Activated CD8-positive, alpha-beta memory T cell treated with anti-CD3 and anti-CD28 coated beads, Interleukin-2, amount 10 ng/mL, durations not matched to agents 7 days and 5 days (primary cell): ENCODE measurements around the gene DPP4. TPM values are rescaled to one million over a fixed set of nuclear protein-coding genes. Genes with fewer than 3 reads are reported as not detected.
"Not testable (repeated sequence)": the region's sequence is repeated elsewhere in the genome, so short reads cannot be mapped to it uniquely, and the experiment has no call there.

Source experiments
- ATAC-seq: fragments of 150-1000 bp; cut with Tn5 transposase; one replicate; pipeline ENCODE4 v1.10.0; 2021; ENCODE audit warnings: moderate library complexity
- CTCF ChIA-PET: fragments of 350-600 bp; sonication (Branson Sonifier 250); formaldehyde crosslinking; loops from one replicate; lab custom pipeline; 2021; ENCODE audit warnings: antibody characterized with exemption; lab: Charles Lee
- DNase-seq: peaks from one replicate; pipeline ENCODE4 v3.0.0-alpha.2; 2020
- H3K27ac Mint-ChIP-seq: one replicate; pipeline ENCODE4 v1.8.0; 2021; ENCODE audit warnings: mild to moderate bottlenecking, mixed read lengths
- H3K27me3 Mint-ChIP-seq: one replicate; pipeline ENCODE4 v1.8.0; 2021; ENCODE audit warnings: mixed read lengths
- H3K36me3 Mint-ChIP-seq: one replicate; pipeline ENCODE4 v1.8.0; 2021; ENCODE audit warnings: mild to moderate bottlenecking, mixed read lengths
- H3K4me1 Mint-ChIP-seq: one replicate; pipeline ENCODE4 v1.8.0; 2021; ENCODE audit warnings: mixed read lengths
- H3K4me3 Mint-ChIP-seq: one replicate; pipeline ENCODE4 v1.8.0; 2021; ENCODE audit warnings: mild to moderate bottlenecking, moderate library complexity, mixed read lengths
- H3K9me3 Mint-ChIP-seq: one replicate; pipeline ENCODE4 v1.8.0; 2022; ENCODE audit warnings: low read depth, mixed read lengths
- total RNA-seq, 2 experiments: library from RNA; stranded (reverse); gene quantifications; one replicate each; pipeline ENCODE4 v1.2.3, GENCODE V29; 2021

Gene DPP4
- total RNA-seq, 2 experiments from 2014 or later = 106 to 115 TPM

- no peak for ATAC-seq
- Mint-ChIP-seq H3K36me3 (peaks cover 71% of the 10 kb centered on the region), H3K4me1 (peaks cover 87% of the 10 kb centered on the region), H3K27me3 (no peaks in the 10 kb centered on the region), H3K9me3 (peaks cover 8% of the 10 kb centered on the region), H3K27ac (peak overlapping the region; percentile 76), H3K4me3 (no peak overlapping the region)
- DNase-seq = no peak
- CTCF ChIA-PET = interaction anchor here (0.9 to 6.2 kb wide), 4 partner anchors 12 to 114 kb away, joined by 3 to 38 read pairs (median 6); partner anchors contain the start of gene DPP4
These were observed 13.0 kb downstream of the DPP4 start for GRCh38 chr2:162061021-162061420.

DNA sequence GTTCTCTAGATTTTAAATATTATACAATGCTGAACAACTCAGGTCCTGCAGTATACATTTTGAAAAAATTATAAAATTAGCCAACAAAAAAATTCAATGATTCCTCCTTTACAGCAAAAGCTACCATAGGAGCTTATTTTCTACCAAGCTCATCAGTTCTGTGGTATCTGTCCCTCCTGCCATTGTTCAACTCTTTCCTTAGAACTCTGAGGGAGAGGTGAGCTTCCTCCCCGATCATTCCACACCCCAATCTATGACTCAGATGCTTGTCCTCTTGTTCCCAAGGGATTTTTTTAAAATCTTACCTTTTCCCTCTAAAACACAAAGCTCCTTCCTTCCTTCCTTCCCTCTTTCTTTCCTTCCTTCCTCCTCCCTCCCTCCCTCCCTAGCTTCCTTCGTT, 13.5 kb downstream of the DPP4 start:
- H3K36me3 Mint-ChIP-seq = peaks cover 73% of the 10 kb centered on the region
- H3K27me3 Mint-ChIP-seq = no peaks in the 10 kb centered on the region
- H3K9me3 Mint-ChIP-seq = peaks cover 8% of the 10 kb centered on the region
- ATAC-seq (no peak), DNase-seq (no peak)
- peak overlapping the region; percentile 95 for H3K27ac Mint-ChIP-seq
- CTCF ChIA-PET = interaction anchor here (0.6 to 6.2 kb wide), 3 partner anchors 13 to 68 kb away, joined by 3 to 38 read pairs (median 6); partner anchors contain the start of gene DPP4
- peaks cover 88% of the 10 kb centered on the region for H3K4me1 Mint-ChIP-seq
- H3K4me3 Mint-ChIP-seq = no peak overlapping the region

DNA sequence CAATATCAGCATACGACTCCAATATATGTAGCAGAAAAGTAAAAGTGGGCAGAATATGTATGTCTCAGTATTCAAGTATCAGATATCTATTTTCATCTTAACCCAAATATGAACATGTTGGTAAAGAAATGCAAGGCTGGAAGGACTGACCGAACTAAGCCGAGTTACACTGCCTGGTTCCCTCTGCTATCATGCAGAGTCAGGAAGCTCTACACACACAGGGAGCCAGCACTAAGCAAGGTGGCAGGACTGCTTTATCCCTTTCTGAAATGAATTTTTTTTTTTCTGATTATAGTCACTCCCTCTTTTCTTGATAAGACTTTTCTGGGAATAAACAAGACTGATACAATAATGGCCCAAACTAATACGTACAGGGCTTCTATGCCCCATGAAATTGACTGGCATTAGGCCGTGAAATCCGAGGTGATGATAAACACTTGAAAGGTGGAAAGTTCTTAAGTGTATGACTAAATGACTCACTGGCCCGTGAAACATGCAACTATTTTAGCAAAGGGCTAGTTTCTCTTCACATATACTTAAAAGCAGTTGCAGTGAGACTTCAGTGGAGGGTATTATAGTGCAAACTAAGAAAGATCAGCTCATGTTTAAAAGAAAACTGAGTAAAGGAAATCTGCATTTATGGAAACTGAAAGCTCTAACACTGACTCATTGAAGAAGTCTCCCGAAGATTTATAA, 14.9 kb downstream of the DPP4 start:
- Mint-ChIP-seq H3K4me1 (peaks cover 86% of the 10 kb centered on the region), H3K27me3 (no peaks in the 10 kb centered on the region), H3K4me3 (peak overlapping the region; percentile 73), H3K36me3 (peaks cover 76% of the 10 kb centered on the region), H3K27ac (peak overlapping the region; percentile 95), H3K9me3 (peaks cover 8% of the 10 kb centered on the region)
- peak; percentile 60 for ATAC-seq
- CTCF ChIA-PET = interaction anchor here (1.1 to 6.2 kb wide), 3 partner anchors 14 to 112 kb away, joined by 5 to 38 read pairs (median 6); partner anchors contain the start of gene DPP4
- DNase-seq = peak; percentile 48

- H3K4me1 Mint-ChIP-seq = peaks cover 75% of the 10 kb centered on the region
- peaks cover 8% of the 10 kb centered on the region for H3K9me3 Mint-ChIP-seq
- peaks cover 75% of the 10 kb centered on the region for H3K36me3 Mint-ChIP-seq
- CTCF ChIA-PET = interaction anchor here (1.2 to 6.2 kb wide), 2 partner anchors 13 to 16 kb away, joined by 4 to 38 read pairs; partner anchors contain the start of gene DPP4
- no peak overlapping the region for H3K4me3 Mint-ChIP-seq
- DNase-seq (no peak), ATAC-seq (no peak)
- peak overlapping the region; percentile 95 for H3K27ac Mint-ChIP-seq
- H3K27me3 Mint-ChIP-seq = no peaks in the 10 kb centered on the region
These were observed 16.6 kb downstream of the DPP4 start for GRCh38 chr2:162057426-162057825.

DNA sequence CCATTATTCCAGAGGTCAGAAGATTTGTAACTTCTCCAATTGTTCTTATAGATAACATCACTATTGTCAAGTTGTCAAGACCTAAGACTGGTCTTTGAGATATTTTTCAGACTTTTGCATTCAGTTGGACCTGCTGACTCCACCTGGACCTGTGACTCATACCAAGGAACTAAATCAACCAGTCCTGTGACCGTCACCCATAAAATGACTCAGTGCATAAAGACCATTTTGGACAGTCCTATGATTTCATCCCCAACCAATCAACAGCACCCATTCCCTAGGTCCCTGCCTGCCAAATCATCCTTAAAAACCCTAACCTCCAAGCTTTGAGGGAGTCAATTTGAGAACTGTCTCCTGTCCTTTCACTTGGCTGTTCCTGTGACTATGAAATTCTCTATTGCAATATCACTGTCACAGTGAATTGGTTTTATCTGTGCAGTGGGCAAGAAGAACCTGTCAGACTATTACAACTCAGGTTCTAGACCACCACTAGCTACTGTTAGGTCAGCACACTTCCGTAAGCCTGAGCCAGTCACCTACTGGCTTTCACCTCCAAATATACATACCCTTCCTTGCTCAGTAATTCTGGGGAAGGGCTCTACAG, 17.1 kb downstream of the DPP4 start:
- DNase-seq (no peak), ATAC-seq (no peak)
- H3K4me1 Mint-ChIP-seq = peaks cover 76% of the 10 kb centered on the region
- peaks cover 76% of the 10 kb centered on the region for H3K36me3 Mint-ChIP-seq
- no peaks in the 10 kb centered on the region for H3K27me3 Mint-ChIP-seq
- H3K9me3 Mint-ChIP-seq = peaks cover 8% of the 10 kb centered on the region
- H3K4me3 Mint-ChIP-seq = no peak overlapping the region
- H3K27ac Mint-ChIP-seq = peak overlapping the region; percentile 95
- CTCF ChIA-PET = interaction anchor here (1.2 to 6.2 kb wide), 2 partner anchors 14 to 17 kb away, joined by 4 to 38 read pairs; partner anchors contain the start of gene DPP4

- H3K36me3 Mint-ChIP-seq = peaks cover 82% of the 10 kb centered on the region
- no peaks in the 10 kb centered on the region for H3K27me3 Mint-ChIP-seq
- peaks cover 8% of the 10 kb centered on the region for H3K9me3 Mint-ChIP-seq
- ATAC-seq (no peak), DNase-seq (no peak)
- no peak overlapping the region for H3K4me3 Mint-ChIP-seq
- peaks cover 55% of the 10 kb centered on the region for H3K4me1 Mint-ChIP-seq
- CTCF ChIA-PET = interaction anchor here (1.3 kb wide), 1 partner anchor 20 kb away, joined by 3 read pairs; the partner anchor contains the start of gene DPP4
- no peak overlapping the region for H3K27ac Mint-ChIP-seq
These were observed 20.2 kb downstream of the DPP4 start for GRCh38 chr2:162053808-162054155.

GRCh38 chr2:162053066-162053807, 20.8 kb downstream of the DPP4 start:
- ATAC-seq (no peak), DNase-seq (no peak)
- peaks cover 8% of the 10 kb centered on the region for H3K9me3 Mint-ChIP-seq
- peaks cover 55% of the 10 kb centered on the region for H3K4me1 Mint-ChIP-seq
- CTCF ChIA-PET = interaction anchor here (1.3 kb wide), 1 partner anchor 20 kb away, joined by 3 read pairs; the partner anchor contains the start of gene DPP4
- no peaks in the 10 kb centered on the region for H3K27me3 Mint-ChIP-seq
- H3K4me3 Mint-ChIP-seq = no peak overlapping the region
- peaks cover 84% of the 10 kb centered on the region for H3K36me3 Mint-ChIP-seq
- H3K27ac Mint-ChIP-seq = no peak overlapping the region

DNA sequence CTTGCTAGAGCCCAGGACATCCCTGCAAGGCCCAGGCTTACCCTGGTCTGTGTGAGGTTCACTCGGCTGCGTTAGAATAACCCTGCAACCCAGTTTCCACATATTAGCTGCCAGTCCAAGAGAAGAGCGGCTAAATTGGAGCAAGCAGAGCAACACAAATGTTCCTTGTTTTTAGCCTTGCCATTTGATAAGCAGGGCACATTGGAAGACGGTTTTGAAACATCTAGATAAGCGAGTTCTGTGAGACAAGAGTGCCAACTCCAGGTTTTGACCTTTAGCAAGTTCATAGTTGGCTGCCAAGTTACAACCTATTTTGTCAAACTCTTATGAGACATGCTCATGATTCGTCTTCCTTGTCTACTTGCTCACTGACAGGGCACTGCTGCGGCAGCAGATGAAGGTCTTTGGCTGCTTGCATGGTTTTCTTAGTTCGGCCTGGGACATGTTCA, 23.5 kb downstream of the DPP4 start:
- CTCF ChIA-PET = interaction anchor here (1.2 to 1.5 kb wide), 2 partner anchors 10 to 15 kb away, joined by 3 read pairs; no protein-coding TSS in a partner anchor
- Mint-ChIP-seq H3K36me3 (peaks cover 65% of the 10 kb centered on the region), H3K9me3 (no peaks in the 10 kb centered on the region), H3K27me3 (no peaks in the 10 kb centered on the region), H3K4me1 (peaks cover 29% of the 10 kb centered on the region), H3K27ac (peak overlapping the region; percentile 1), H3K4me3 (no peak overlapping the region)
- DNase-seq = no peak
- ATAC-seq = no peak

- H3K36me3 Mint-ChIP-seq = peaks cover 53% of the 10 kb centered on the region
- H3K4me3 Mint-ChIP-seq, H3K27ac Mint-ChIP-seq, H3K27me3 Mint-ChIP-seq, ATAC-seq, H3K9me3 Mint-ChIP-seq, CTCF ChIA-PET, DNase-seq: not testable (repeated sequence)
- H3K4me1 Mint-ChIP-seq = peaks cover 19% of the 10 kb centered on the region
These were observed 24.9 kb downstream of the DPP4 start for GRCh38 chr2:162049089-162049488.

DNA sequence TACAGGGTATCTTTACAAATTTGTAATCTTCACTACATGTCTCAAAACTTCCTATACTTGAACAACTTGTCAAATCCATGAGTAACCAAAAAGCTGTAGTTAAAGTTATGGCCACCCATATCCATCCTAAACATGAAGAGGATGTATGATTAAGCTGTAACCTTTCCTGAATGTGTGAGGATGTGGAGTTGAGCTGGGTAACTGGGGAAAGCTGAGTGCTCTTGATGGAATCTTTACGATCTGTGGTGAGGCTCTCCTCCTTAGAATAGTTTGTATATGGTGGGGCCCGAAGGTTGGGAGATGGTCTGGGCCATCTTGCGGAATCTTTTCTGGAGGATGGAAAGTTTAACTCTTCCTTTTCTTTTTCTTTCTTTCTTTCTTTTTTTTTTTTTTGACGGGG, 29.4 kb downstream of the DPP4 start:
- Mint-ChIP-seq H3K27ac (no peak overlapping the region), H3K4me1 (peaks cover 6% of the 10 kb centered on the region), H3K27me3 (no peaks in the 10 kb centered on the region), H3K9me3 (no peaks in the 10 kb centered on the region), H3K4me3 (no peak overlapping the region), H3K36me3 (peaks cover 48% of the 10 kb centered on the region)
- CTCF ChIA-PET = no interaction called here
- ATAC-seq (no peak), DNase-seq (no peak)

GRCh38 chr2:162043132-162043531, 30.9 kb downstream of the DPP4 start:
- ATAC-seq = no peak
- CTCF ChIA-PET = interaction anchor here (0.8 to 1.7 kb wide), 2 partner anchors 16 to 88 kb away, joined by 3 read pairs; no protein-coding TSS in a partner anchor
- peaks cover 48% of the 10 kb centered on the region for H3K36me3 Mint-ChIP-seq

DNA sequence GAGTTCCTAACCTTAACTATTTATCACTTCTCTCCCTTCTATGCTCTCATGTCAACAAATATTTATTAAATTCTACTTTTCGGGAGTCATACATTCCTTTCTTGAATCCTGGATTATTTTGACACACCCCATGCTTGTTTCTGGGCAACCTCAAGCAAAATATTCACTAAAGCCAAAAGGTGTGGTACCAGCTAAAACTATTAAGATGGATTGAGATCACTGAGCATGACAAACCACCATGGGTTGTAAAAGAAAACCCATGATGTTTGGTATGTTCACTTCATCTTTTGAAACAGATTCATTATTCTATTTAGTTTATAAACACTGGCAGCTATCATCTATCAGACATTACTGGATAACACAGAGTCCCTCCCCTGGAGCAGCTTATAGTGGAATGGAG, 32.5 kb downstream of the DPP4 start:
- Mint-ChIP-seq H3K27me3 (no peaks in the 10 kb centered on the region), H3K27ac (no peak overlapping the region), H3K4me3 (no peak overlapping the region), H3K9me3 (no peaks in the 10 kb centered on the region), H3K36me3 (peaks cover 55% of the 10 kb centered on the region), H3K4me1 (peaks cover 8% of the 10 kb centered on the region)
- DNase-seq = no peak
- ATAC-seq = no peak
- CTCF ChIA-PET = interaction anchor here (1.8 kb wide), 1 partner anchor 9 kb away, joined by 3 read pairs; no protein-coding TSS in a partner anchor

More at GRCh38 chr2:162043132-162043531, 30.9 kb downstream of the DPP4 start:
- Mint-ChIP-seq H3K27me3 (no peaks in the 10 kb centered on the region), H3K4me1 (peaks cover under 1% of the 10 kb centered on the region), H3K9me3 (no peaks in the 10 kb centered on the region), H3K27ac (peak overlapping the region; percentile 2), H3K4me3 (no peak overlapping the region)
- no peak for DNase-seq

DNA sequence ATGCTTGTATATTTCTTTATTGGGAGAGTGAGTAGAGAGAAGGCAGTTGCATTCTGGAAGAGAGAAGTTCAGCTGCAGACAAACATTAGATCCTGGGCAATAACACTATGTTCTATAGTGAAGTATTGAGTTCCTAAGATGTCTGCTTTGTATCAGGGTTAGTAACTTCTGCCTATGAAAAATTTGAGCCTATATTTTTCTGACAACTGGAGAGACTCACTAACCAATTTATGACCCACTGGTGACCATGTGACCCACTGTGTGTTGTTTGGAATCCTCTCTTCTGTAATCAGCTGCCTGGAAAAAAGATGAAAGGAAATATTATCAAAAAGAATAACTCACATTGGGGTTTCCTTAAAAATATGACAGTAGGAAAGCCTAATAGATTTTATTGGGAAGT, 35.3 kb downstream of the DPP4 start:
- CTCF ChIA-PET = no interaction called here
- no peak overlapping the region for H3K4me3 Mint-ChIP-seq
- H3K36me3 Mint-ChIP-seq = peaks cover 77% of the 10 kb centered on the region
- no peaks in the 10 kb centered on the region for H3K27me3 Mint-ChIP-seq
- H3K9me3 Mint-ChIP-seq = no peaks in the 10 kb centered on the region
- H3K4me1 Mint-ChIP-seq = peaks cover 10% of the 10 kb centered on the region
- ATAC-seq (no peak), DNase-seq (no peak)
- no peak overlapping the region for H3K27ac Mint-ChIP-seq
